HCT116 (cell line): ENCODE measurements around the gene CSNK1G2.

Experiments used
- EZH2 ChIP-seq: fragments of 200-600 bp; sonication (generic); IDR thresholded peaks from 2 replicates; pipeline ENCODE4 v1.6.1; 2017; ENCODE audit warnings: antibody characterized with exemption, mixed run types
- FOSL1 ChIP-seq: IDR thresholded peaks from 2 replicates; pipeline ENCODE4 v1.6.1; 2012; ENCODE audit warnings: low read depth
- JUND ChIP-seq: IDR thresholded peaks from 2 replicates; pipeline ENCODE4 v1.6.1; 2012
- POLR2A ChIP-seq: IDR thresholded peaks from 2 replicates; pipeline ENCODE4 v1.7.0; 2011; ENCODE audit warnings: borderline replicate concordance; ENCODE audit not compliant: insufficient read depth, insufficient read length; ENCODE audit errors: extremely low read depth
- SP1 ChIP-seq: IDR thresholded peaks from 2 replicates; pipeline ENCODE4 v1.6.1; 2012; ENCODE audit warnings: low read depth

DNA sequence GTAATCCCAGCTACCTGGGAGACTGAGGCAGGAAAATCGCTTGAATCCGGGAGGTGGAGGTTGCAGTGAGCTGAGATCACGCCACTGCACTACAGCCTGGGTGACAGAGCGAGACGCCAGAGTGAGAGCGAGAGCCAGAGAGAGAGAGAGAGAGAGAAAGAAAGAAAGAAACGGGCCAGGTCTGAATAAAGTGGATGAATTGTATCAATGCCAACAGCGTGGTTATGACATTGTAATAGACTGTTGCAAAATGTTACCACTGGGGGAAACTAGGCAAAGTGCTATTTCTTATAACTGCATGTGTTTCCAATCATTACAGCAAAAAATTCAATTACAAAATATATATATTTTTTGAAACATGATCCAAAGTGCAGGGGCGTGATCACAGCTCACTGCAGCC, 86.4 kb downstream of the CSNK1G2 start:
- TF ChIP-seq SP1 (no peak), POLR2A (no peak), EZH2 (no peak), JUND (no peak), FOSL1 (no peak)
